Osteocyte (in vitro differentiated cells): Measurements from ENCODE around the gene PCGF3. TPM values are rescaled to one million over a fixed set of nuclear protein-coding genes. Genes with fewer than 3 reads are reported as not detected.

Experiments
- DNase-seq: peaks from one replicate; pipeline ENCODE4 v3.0.0; 2021; ENCODE audit warnings: mixed read lengths; ENCODE audit not compliant: unreplicated experiment; ENCODE audit errors: extremely low spot score
- H3K27ac Mint-ChIP-seq: one replicate; pipeline ENCODE4 v1.8.0; 2021; ENCODE audit warnings: mild to moderate bottlenecking, mixed read lengths; ENCODE audit not compliant: unreplicated experiment
- H3K27me3 Mint-ChIP-seq: one replicate; pipeline ENCODE4 v1.8.0; 2021; ENCODE audit warnings: mixed read lengths; ENCODE audit not compliant: unreplicated experiment
- H3K36me3 Mint-ChIP-seq: one replicate; pipeline ENCODE4 v1.8.0; 2021; ENCODE audit warnings: mixed read lengths; ENCODE audit not compliant: unreplicated experiment
- H3K4me1 Mint-ChIP-seq: one replicate; pipeline ENCODE4 v1.8.0; 2021; ENCODE audit warnings: mixed read lengths; ENCODE audit not compliant: unreplicated experiment
- H3K4me3 Mint-ChIP-seq: one replicate; pipeline ENCODE4 v1.8.0; 2021; ENCODE audit warnings: mild to moderate bottlenecking, moderate library complexity, mixed read lengths; ENCODE audit not compliant: unreplicated experiment
- H3K9me3 Mint-ChIP-seq: one replicate; pipeline ENCODE4 v1.8.0; 2021; ENCODE audit warnings: mixed read lengths; ENCODE audit not compliant: unreplicated experiment
- CTCF ChIP-seq: fragments of 200-600 bp; sonication (generic); IDR thresholded peaks from 2 replicates; pipeline ENCODE4 v1.5.0; 2021; ENCODE audit warnings: antibody characterized with exemption, mild to moderate bottlenecking, moderate library complexity
- total RNA-seq: library from RNA; stranded (reverse); gene quantifications from 2 replicates; pipeline ENCODE4 v1.2.1, GENCODE V29; 2021

PCGF3 gene
- total RNA-seq, 1 donor from 2014 or later: 70.0 TPM

GRCh38 chr4:819401-820229 lies 114.0 kb downstream of the PCGF3 start:
- H3K27ac Mint-ChIP-seq: no peak overlapping the region
- TF ChIP-seq CTCF: no peak
- no peak for DNase-seq
- H3K4me3 Mint-ChIP-seq: no peak overlapping the region
- no peaks in the 10 kb centered on the region for H3K36me3 Mint-ChIP-seq
- H3K9me3 Mint-ChIP-seq: no peaks in the 10 kb centered on the region
- peaks cover 39% of the 10 kb centered on the region for H3K27me3 Mint-ChIP-seq
- H3K4me1 Mint-ChIP-seq: no peaks in the 10 kb centered on the region

Other genes starting within 250 kb of the PCGF3 start
- gene ZNF721, start 206.7 kb upstream of the PCGF3 start, total RNA-seq: 23.7 and 26.3 TPM in 2 replicates
- gene PIGG, start 206.6 kb upstream of the PCGF3 start, total RNA-seq: 66.6 and 68.0 TPM in 2 replicates
- not detected in 2 replicates for gene TMEM271, start 129.5 kb upstream of the PCGF3 start, total RNA-seq
- gene PDE6B, start 80.3 kb upstream of the PCGF3 start, total RNA-seq: 1.6 TPM in 2 replicates
- gene ATP5ME, start 31.6 kb upstream of the PCGF3 start, total RNA-seq: 261 and 271 TPM in 2 replicates
- gene MYL5, start 31.3 kb upstream of the PCGF3 start, total RNA-seq: 32.2 and 32.3 TPM in 2 replicates
- gene SLC49A3, start 16.7 kb upstream of the PCGF3 start, total RNA-seq: 0.31 and 0.67 TPM in 2 replicates
- not detected in 2 replicates for gene CPLX1, start 120.3 kb downstream of the PCGF3 start, total RNA-seq
- gene GAK, start 226.5 kb downstream of the PCGF3 start, total RNA-seq: 76.7 and 93.8 TPM in 2 replicates
- 37.2 and 39.7 TPM in 2 replicates for gene TMEM175, start 226.6 kb downstream of the PCGF3 start, total RNA-seq